MM.1S (cell line): Measurements from ENCODE around the gene SH2D1B.
"Not testable (repeated sequence)": the region's sequence is repeated elsewhere in the genome, so short reads cannot be mapped to it uniquely, and the experiment has no call there.

Experiments
- DNase-seq: peaks from one replicate; pipeline ENCODE4 v3.0.0-alpha.2; 2015
- H2AFZ ChIP-seq: fragments of 300-600 bp; sonication (generic); 2 replicates; pipeline ENCODE4 v1.6.0; 2016; ENCODE audit warnings: antibody characterized with exemption, low read length
- H3F3A ChIP-seq: fragments of 300-600 bp; sonication (generic); 2 replicates; pipeline ENCODE4 v1.6.1; 2016; ENCODE audit warnings: mild to moderate bottlenecking, antibody characterized with exemption, low read length, moderate library complexity, mixed read lengths; ENCODE audit not compliant: insufficient read depth
- H3K27ac ChIP-seq: fragments of 300-600 bp; sonication (generic); 2 replicates; pipeline ENCODE4 v1.5.1; 2016; ENCODE audit warnings: mild to moderate bottlenecking, low read length
- H3K27me3 ChIP-seq: fragments of 300-600 bp; sonication (generic); replicated peaks from 2 replicates; pipeline ENCODE4 v1.6.0; 2016; ENCODE audit warnings: low read length; ENCODE audit not compliant: insufficient read depth
- H3K36me3 ChIP-seq: fragments of 300-600 bp; sonication (generic); replicated peaks from 2 replicates; pipeline ENCODE4 v1.6.1; 2016; ENCODE audit warnings: mild to moderate bottlenecking, low read length, mixed read lengths; ENCODE audit not compliant: insufficient read depth
- H3K4me1 ChIP-seq: fragments of 300-600 bp; sonication (generic); 2 replicates; pipeline ENCODE4 v1.6.1; 2016; ENCODE audit warnings: low read length, mixed read lengths
- H3K4me2 ChIP-seq: fragments of 300-600 bp; sonication (generic); 2 replicates; pipeline ENCODE4 v1.6.0; 2016; ENCODE audit warnings: low read depth, low read length
- H3K4me3 ChIP-seq: fragments of 300-600 bp; sonication (generic); 2 replicates; pipeline ENCODE4 v1.5.1; 2016; ENCODE audit warnings: low read length, mixed read lengths
- H3K79me2 ChIP-seq: fragments of 300-600 bp; sonication (generic); 2 replicates; pipeline ENCODE4 v1.6.1; 2016; ENCODE audit warnings: mixed run types, low read length, mixed read lengths
- H3K9ac ChIP-seq: fragments of 300-600 bp; sonication (generic); 2 replicates; pipeline ENCODE4 v1.6.1; 2016; ENCODE audit warnings: low read length, mixed read lengths
- H3K9me2 ChIP-seq: fragments of 300-600 bp; sonication (generic); replicated peaks from 2 replicates; pipeline ENCODE4 v1.6.1; 2016; ENCODE audit warnings: mild to moderate bottlenecking, low read length, mixed read lengths; ENCODE audit not compliant: insufficient read depth
- H3K9me3 ChIP-seq: fragments of 300-600 bp; sonication (generic); replicated peaks from 2 replicates; pipeline ENCODE4 v1.6.1; 2016; ENCODE audit warnings: mild to moderate bottlenecking, low read length, mixed read lengths; ENCODE audit not compliant: insufficient read depth
- H4K20me1 ChIP-seq: fragments of 300-600 bp; sonication (generic); 2 replicates; pipeline ENCODE4 v1.6.1; 2016; ENCODE audit warnings: mild to moderate bottlenecking, low read length, moderate library complexity, mixed read lengths; ENCODE audit not compliant: insufficient read depth
- EZH2 ChIP-seq: fragments of 300-600 bp; sonication (generic); optimal IDR thresholded peaks from 2 replicates; pipeline ENCODE3; 2017; ENCODE audit warnings: low read depth, mild to moderate bottlenecking, antibody characterized with exemption, low read length, mixed read lengths
- EZH2phosphoT487 ChIP-seq: fragments of 300-600 bp; sonication (generic); IDR thresholded peaks from 2 replicates; pipeline ENCODE4 v1.6.1; 2018; ENCODE audit warnings: antibody characterized with exemption, low read length
- TF ChIP-seq, protein P1 (sequence below): fragments of 300-600 bp; sonication (generic); IDR thresholded peaks from 2 replicates; pipeline ENCODE4 v1.5.1; 2016; ENCODE audit warnings: antibody characterized with exemption, low read length, mixed read lengths

The SH2D1B gene

DNA sequence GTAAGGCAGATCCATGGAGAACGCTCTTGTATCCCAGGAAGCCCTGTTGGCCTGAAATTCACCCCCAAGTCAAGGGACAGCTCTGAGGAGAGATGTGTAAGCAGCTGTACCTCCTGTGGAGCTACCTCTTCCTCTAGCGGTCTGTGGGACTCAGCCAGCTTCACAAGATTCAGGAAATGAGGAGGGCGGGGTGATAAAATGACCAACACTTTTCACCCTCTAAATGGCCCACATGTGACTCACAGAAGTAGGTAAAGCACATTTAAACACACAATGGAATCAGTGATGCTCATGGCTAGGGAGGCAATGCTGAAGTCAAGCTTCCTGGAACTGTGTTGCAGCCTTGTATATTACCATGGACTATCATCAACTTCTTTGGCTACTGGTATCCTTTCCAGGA, at the start of gene SH2D1B:
Gene SH2D1B (minus strand): TSS at position 135 of the 400 bp plus-strand sequence. CDS start 120 bp downstream, at position 15.
- H3K4me3 ChIP-seq, result no peak within 1 kb of the TSS
- H3K36me3 ChIP-seq, result no peaks in the 10 kb centered on the region
- H4K20me1 ChIP-seq, result no peaks in the 10 kb centered on the region
- no peak within 1 kb of the TSS for H3K9ac ChIP-seq
- no peak within 1 kb of the TSS for H3K4me2 ChIP-seq
- TF ChIP-seq EZH2, result no peak
- TF ChIP-seq EZH2phosphoT487, result no peak
- TF ChIP-seq, protein P1, sequence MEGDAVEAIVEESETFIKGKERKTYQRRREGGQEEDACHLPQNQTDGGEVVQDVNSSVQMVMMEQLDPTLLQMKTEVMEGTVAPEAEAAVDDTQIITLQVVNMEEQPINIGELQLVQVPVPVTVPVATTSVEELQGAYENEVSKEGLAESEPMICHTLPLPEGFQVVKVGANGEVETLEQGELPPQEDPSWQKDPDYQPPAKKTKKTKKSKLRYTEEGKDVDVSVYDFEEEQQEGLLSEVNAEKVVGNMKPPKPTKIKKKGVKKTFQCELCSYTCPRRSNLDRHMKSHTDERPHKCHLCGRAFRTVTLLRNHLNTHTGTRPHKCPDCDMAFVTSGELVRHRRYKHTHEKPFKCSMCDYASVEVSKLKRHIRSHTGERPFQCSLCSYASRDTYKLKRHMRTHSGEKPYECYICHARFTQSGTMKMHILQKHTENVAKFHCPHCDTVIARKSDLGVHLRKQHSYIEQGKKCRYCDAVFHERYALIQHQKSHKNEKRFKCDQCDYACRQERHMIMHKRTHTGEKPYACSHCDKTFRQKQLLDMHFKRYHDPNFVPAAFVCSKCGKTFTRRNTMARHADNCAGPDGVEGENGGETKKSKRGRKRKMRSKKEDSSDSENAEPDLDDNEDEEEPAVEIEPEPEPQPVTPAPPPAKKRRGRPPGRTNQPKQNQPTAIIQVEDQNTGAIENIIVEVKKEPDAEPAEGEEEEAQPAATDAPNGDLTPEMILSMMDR, result no peak
- no peaks in the 10 kb centered on the region for H3K9me2 ChIP-seq
- peaks cover 5% of the 10 kb centered on the region for H3F3A ChIP-seq
- H3K27ac ChIP-seq, result no peak within 1 kb of the TSS
- no peaks in the 10 kb centered on the region for H3K9me3 ChIP-seq
- no peaks in the 10 kb centered on the region for H3K27me3 ChIP-seq
- no peak within 1 kb of the TSS for H2AFZ ChIP-seq
- no peaks in the 10 kb centered on the region for H3K79me2 ChIP-seq
- peaks cover 12% of the 10 kb centered on the region for H3K4me1 ChIP-seq
- DNase-seq, result no peak

GRCh38 chr1:162458236-162458635, 46.3 kb upstream of the SH2D1B start:
- Histone ChIP-seq H3K4me1 (no peaks in the 10 kb centered on the region), H3K27me3 (no peaks in the 10 kb centered on the region), H4K20me1 (no peaks in the 10 kb centered on the region), H3K9me2 (no peaks in the 10 kb centered on the region), H3K9ac (no peak overlapping the region), H3K79me2 (no peaks in the 10 kb centered on the region), H3K4me2 (no peak overlapping the region), H3K9me3 (no peaks in the 10 kb centered on the region), H3K36me3 (no peaks in the 10 kb centered on the region), H2AFZ (no peak overlapping the region), H3K27ac (no peak overlapping the region), H3K4me3 (no peak overlapping the region), H3F3A (no peaks in the 10 kb centered on the region)
- TF ChIP-seq EZH2phosphoT487 (no peak), EZH2 (no peak)
- TF ChIP-seq, protein P1, result no peak
- no peak for DNase-seq

- Histone ChIP-seq H3K4me1 (no peaks in the 10 kb centered on the region), H3K27ac (no peak overlapping the region), H3K4me3 (no peak overlapping the region), H3K36me3 (no peaks in the 10 kb centered on the region), H4K20me1 (no peaks in the 10 kb centered on the region), H3K9ac (no peak overlapping the region), H3F3A (no peaks in the 10 kb centered on the region), H3K9me2 (no peaks in the 10 kb centered on the region), H3K27me3 (no peaks in the 10 kb centered on the region), H2AFZ (no peak overlapping the region), H3K79me2 (no peaks in the 10 kb centered on the region), H3K4me2 (no peak overlapping the region), H3K9me3 (no peaks in the 10 kb centered on the region)
- DNase-seq, result no peak
- TF ChIP-seq, protein P1, result no peak; the same call in 1 of the 2 replicates
- TF ChIP-seq EZH2phosphoT487 (no peak), EZH2 (no peak)
These were observed 44.4 kb upstream of the SH2D1B start for GRCh38 chr1:162456323-162456722.

DNA sequence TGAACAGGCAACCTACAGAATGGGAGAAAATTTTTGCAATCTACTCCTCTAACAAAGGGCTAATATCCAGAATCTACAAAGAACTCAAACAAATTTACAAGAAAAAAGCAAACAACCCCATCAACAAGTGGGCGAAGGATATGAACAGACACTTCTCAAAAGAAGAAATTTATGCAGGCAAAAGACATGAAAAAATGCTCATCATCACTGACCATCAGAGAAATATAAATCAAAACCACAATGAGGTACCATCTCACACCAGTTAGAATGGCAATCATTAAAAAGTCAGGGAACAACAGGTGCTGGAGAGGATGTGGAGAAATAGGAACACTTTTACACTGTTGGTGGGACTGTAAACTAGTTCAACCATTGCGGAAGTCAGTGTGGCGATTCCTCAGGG, 42.4 kb upstream of the SH2D1B start:
- not testable (repeated sequence) for H2AFZ ChIP-seq, H3K36me3 ChIP-seq, DNase-seq, H3F3A ChIP-seq, H3K9ac ChIP-seq, H3K4me1 ChIP-seq, H3K9me2 ChIP-seq, H3K4me2 ChIP-seq, H3K79me2 ChIP-seq, H3K27ac ChIP-seq, H3K27me3 ChIP-seq, H3K4me3 ChIP-seq, H3K9me3 ChIP-seq, H4K20me1 ChIP-seq
